ENCODE measurements around the gene NPDC1.
"Not testable (repeated sequence)": the region's sequence is repeated elsewhere in the genome, so short reads cannot be mapped to it uniquely, and the experiment has no call there.

NPDC1 gene

GRCh38 chr9:137008312-137008711 lies 37.7 kb downstream of the NPDC1 start:
- Mint-ChIP-seq H3K27ac (no peak overlapping the region), H3K27me3 (no peaks in the 10 kb centered on the region), H3K36me3 (no peaks in the 10 kb centered on the region), H3K9me3 (no peaks in the 10 kb centered on the region), H3K4me3 (no peak overlapping the region), H3K4me1 (no peaks in the 10 kb centered on the region)

GRCh38 chr9:137007816-137008270 lies 38.1 kb downstream of the NPDC1 start:
- no peaks in the 10 kb centered on the region for H3K4me1 Mint-ChIP-seq
- no peaks in the 10 kb centered on the region for H3K9me3 Mint-ChIP-seq
- H3K27ac Mint-ChIP-seq: no peak overlapping the region

GRCh38 chr9:137007108-137007815 lies 38.7 kb downstream of the NPDC1 start:
- H3K9me3 Mint-ChIP-seq: no peaks in the 10 kb centered on the region
- H3K4me1 Mint-ChIP-seq: no peaks in the 10 kb centered on the region
- H3K27ac Mint-ChIP-seq: no peak overlapping the region
- no peak overlapping the region for H3K4me3 Mint-ChIP-seq
- no peaks in the 10 kb centered on the region for H3K27me3 Mint-ChIP-seq
- no peaks in the 10 kb centered on the region for H3K36me3 Mint-ChIP-seq

More at GRCh38 chr9:137007816-137008270, 38.1 kb downstream of the NPDC1 start:
- Mint-ChIP-seq H3K36me3 (no peaks in the 10 kb centered on the region), H3K27me3 (no peaks in the 10 kb centered on the region), H3K4me3 (no peak overlapping the region)

- Mint-ChIP-seq H3K27me3 (no peaks in the 10 kb centered on the region), H3K36me3 (no peaks in the 10 kb centered on the region), H3K4me1 (no peaks in the 10 kb centered on the region), H3K4me3 (no peak overlapping the region), H3K27ac (no peak overlapping the region), H3K9me3 (no peaks in the 10 kb centered on the region)
Measured at GRCh38 chr9:137006116-137007003, 39.6 kb downstream of the NPDC1 start.

GRCh38 chr9:137004285-137004684 lies 41.7 kb downstream of the NPDC1 start:
- H3K9me3 Mint-ChIP-seq, H3K36me3 Mint-ChIP-seq, H3K4me3 Mint-ChIP-seq, H3K27ac Mint-ChIP-seq, H3K4me1 Mint-ChIP-seq, H3K27me3 Mint-ChIP-seq: not testable (repeated sequence)

- Mint-ChIP-seq H3K4me1 (peaks cover 7% of the 10 kb centered on the region), H3K27ac (no peak overlapping the region)
Measured at GRCh38 chr9:137002646-137003041, 43.3 kb downstream of the NPDC1 start.

GRCh38 chr9:137001857-137002645 lies 43.9 kb downstream of the NPDC1 start:
- H3K36me3 Mint-ChIP-seq: no peaks in the 10 kb centered on the region
- no peaks in the 10 kb centered on the region for H3K9me3 Mint-ChIP-seq
- no peak overlapping the region for H3K27ac Mint-ChIP-seq
- no peak overlapping the region for H3K4me3 Mint-ChIP-seq
- H3K27me3 Mint-ChIP-seq: no peaks in the 10 kb centered on the region
- peaks cover 10% of the 10 kb centered on the region for H3K4me1 Mint-ChIP-seq

More at GRCh38 chr9:137002646-137003041, 43.3 kb downstream of the NPDC1 start:
- Mint-ChIP-seq H3K27me3 (no peaks in the 10 kb centered on the region), H3K36me3 (no peaks in the 10 kb centered on the region), H3K9me3 (no peaks in the 10 kb centered on the region), H3K4me3 (no peak overlapping the region)

- H3K4me3 Mint-ChIP-seq: no peak overlapping the region
- no peaks in the 10 kb centered on the region for H3K9me3 Mint-ChIP-seq
- no peaks in the 10 kb centered on the region for H3K36me3 Mint-ChIP-seq
- H3K27me3 Mint-ChIP-seq: no peaks in the 10 kb centered on the region
- H3K4me1 Mint-ChIP-seq: peaks cover 10% of the 10 kb centered on the region
- no peak overlapping the region for H3K27ac Mint-ChIP-seq
Measured at GRCh38 chr9:137000177-137000930, 45.6 kb downstream of the NPDC1 start.

GRCh38 chr9:136997830-136998234 lies 48.1 kb downstream of the NPDC1 start:
- H3K4me3 Mint-ChIP-seq: peak overlapping the region; percentile 58
- H3K36me3 Mint-ChIP-seq: no peaks in the 10 kb centered on the region
- no peak overlapping the region for H3K27ac Mint-ChIP-seq
- H3K9me3 Mint-ChIP-seq: no peaks in the 10 kb centered on the region
- H3K4me1 Mint-ChIP-seq: peaks cover 17% of the 10 kb centered on the region
- H3K27me3 Mint-ChIP-seq: no peaks in the 10 kb centered on the region

GRCh38 chr9:136997371-136997770 lies 48.6 kb downstream of the NPDC1 start:
- Mint-ChIP-seq H3K27ac (no peak overlapping the region), H3K27me3 (no peaks in the 10 kb centered on the region), H3K36me3 (no peaks in the 10 kb centered on the region), H3K9me3 (no peaks in the 10 kb centered on the region), H3K4me3 (peak overlapping the region; percentile 58), H3K4me1 (peaks cover 21% of the 10 kb centered on the region)

GRCh38 chr9:136996361-136997292 lies 49.4 kb downstream of the NPDC1 start, which contains the start of gene CLIC3:
TSS of gene CLIC3 (minus strand) at chr9:136996568. CDS start at chr9:136996543, 25 bp downstream.
- H3K9me3 Mint-ChIP-seq: no peaks in the 10 kb centered on the region
- peak within 1 kb of the TSS; percentile 51 for H3K27ac Mint-ChIP-seq
- peaks cover 22% of the 10 kb centered on the region for H3K4me1 Mint-ChIP-seq
- H3K4me3 Mint-ChIP-seq: peak within 1 kb of the TSS; percentile 42
- H3K27me3 Mint-ChIP-seq: no peaks in the 10 kb centered on the region
- no peaks in the 10 kb centered on the region for H3K36me3 Mint-ChIP-seq

GRCh38 chr9:136995772-136996311 lies 50.1 kb downstream of the NPDC1 start:
- H3K4me1 Mint-ChIP-seq: peaks cover 27% of the 10 kb centered on the region
- no peaks in the 10 kb centered on the region for H3K9me3 Mint-ChIP-seq
- no peaks in the 10 kb centered on the region for H3K27me3 Mint-ChIP-seq
- no peaks in the 10 kb centered on the region for H3K36me3 Mint-ChIP-seq
- H3K4me3 Mint-ChIP-seq: peak overlapping the region; percentile 42
- H3K27ac Mint-ChIP-seq: no peak overlapping the region

GRCh38 chr9:136995362-136995761 lies 50.6 kb downstream of the NPDC1 start:
- H3K36me3 Mint-ChIP-seq: no peaks in the 10 kb centered on the region
- no peak overlapping the region for H3K27ac Mint-ChIP-seq
- H3K9me3 Mint-ChIP-seq: no peaks in the 10 kb centered on the region
- no peak overlapping the region for H3K4me3 Mint-ChIP-seq
- H3K27me3 Mint-ChIP-seq: no peaks in the 10 kb centered on the region
- H3K4me1 Mint-ChIP-seq: peaks cover 27% of the 10 kb centered on the region

GRCh38 chr9:136994888-136995230 lies 51.1 kb downstream of the NPDC1 start:
- Mint-ChIP-seq H3K36me3 (no peaks in the 10 kb centered on the region), H3K27ac (no peak overlapping the region), H3K4me1 (peaks cover 27% of the 10 kb centered on the region), H3K27me3 (no peaks in the 10 kb centered on the region), H3K9me3 (no peaks in the 10 kb centered on the region), H3K4me3 (no peak overlapping the region)
